GM12878 (cell line): ENCODE data around the gene REL. TPM values are rescaled to one million over a fixed set of nuclear protein-coding genes. Genes with fewer than 3 reads are reported as not detected.

ENCODE experiments used
- ATAC-seq: fragments of 200-7000 bp; cut with Tn5 transposase; 3 replicates; pipeline ENCODE4 v1.9.1; 2020; ENCODE audit warnings: mild to moderate bottlenecking, moderate library complexity
- BruUV-seq: library from RNA; stranded (reverse); fragments of 400-500 nt; replicated peaks from 2 replicates; lab custom pipeline; 2021; lab: Mats Ljungman, UMichigan
- CTCF ChIA-PET: fragments of 300-600 bp; sonication (Branson Sonifier 250); formaldehyde crosslinking; extraction: SDS; loops from one replicate; lab custom pipeline; 2021; ENCODE audit warnings: inconsistent platforms; lab: Yijun Ruan, JAX
- POLR2A ChIA-PET: fragments of 350-600 bp; formaldehyde crosslinking; extraction: SDS; loops from one replicate; lab custom pipeline; 2021; ENCODE audit warnings: inconsistent platforms; lab: Charles Lee
- RAD21 ChIA-PET: fragments of 300-600 bp; sonication (Branson Sonifier 250); formaldehyde crosslinking; loops from one replicate; lab custom pipeline; 2023; ENCODE audit warnings: antibody characterized with exemption; ENCODE audit not compliant: unreplicated experiment; lab: Charles Lee
- SMC1A ChIA-PET: fragments of 300-600 bp; sonication (Branson Sonifier 250); formaldehyde crosslinking; loops from one replicate; lab custom pipeline; 2023; ENCODE audit not compliant: unreplicated experiment, uncharacterized antibody; lab: Charles Lee
- DNase-seq: peaks from one replicate; pipeline ENCODE4 v3.0.0-alpha.2; 2011; ENCODE audit warnings: low read depth, low spot score
- FAIRE-seq: peaks from 3 replicates; lab custom pipeline; 2011; peaks lifted over from hg19 to GRCh38; lab: Jason Lieb, UNC
- H2AFZ ChIP-seq: 2 replicates; pipeline ENCODE4 v1.6.0; 2011; ENCODE audit warnings: low read depth, low read length, control low read depth; ENCODE audit not compliant: control insufficient read depth
- H3K27ac ChIP-seq: 2 replicates; pipeline ENCODE4 v1.5.1; 2011; ENCODE audit warnings: control low read depth; ENCODE audit not compliant: control insufficient read depth, insufficient read depth
- H3K27me3 ChIP-seq, 2 experiments: replicated peaks in 1 of 2; 2 replicates each; pipeline versions ENCODE4 v1.6.0 to v1.6.1; 2011; ENCODE audit warnings: low read length in 1 of 2; ENCODE audit not compliant: control insufficient read depth in 2 of 2, insufficient read depth in 2 of 2
- H3K36me3 ChIP-seq, 2 experiments: 2 replicates each; pipeline ENCODE4 v1.5.1; 2011; ENCODE audit warnings: low read length in 1 of 2; ENCODE audit not compliant: control insufficient read depth in 2 of 2, insufficient read depth in 2 of 2
- H3K4me1 ChIP-seq: 2 replicates; pipeline ENCODE4 v1.6.1; 2011; ENCODE audit warnings: mild to moderate bottlenecking, low read length, moderate library complexity, mixed read lengths; ENCODE audit not compliant: control insufficient read depth, insufficient read depth
- H3K4me2 ChIP-seq: 2 replicates; pipeline ENCODE4 v1.6.0; 2011; ENCODE audit warnings: control low read depth; ENCODE audit not compliant: control insufficient read depth, insufficient read depth
- H3K4me3 ChIP-seq: fragments of 200-600 bp; sonication (generic); 2 replicates; pipeline ENCODE4 v1.5.1; 2016
- H3K79me2 ChIP-seq: 2 replicates; pipeline ENCODE4 v1.6.0; 2011; ENCODE audit warnings: low read length; ENCODE audit not compliant: control insufficient read depth, insufficient read depth
- H3K9ac ChIP-seq: 2 replicates; pipeline ENCODE4 v1.8.0; 2011; ENCODE audit warnings: low read length, control low read depth, mixed read lengths; ENCODE audit not compliant: control insufficient read depth, insufficient read depth
- H3K9me3 ChIP-seq: replicated peaks from 3 replicates; pipeline ENCODE4 v1.5.1; 2011; ENCODE audit warnings: mild to moderate bottlenecking, low read length; ENCODE audit not compliant: control insufficient read depth, insufficient read depth
- H4K20me1 ChIP-seq: 2 replicates; pipeline ENCODE4 v1.6.0; 2011; ENCODE audit not compliant: control insufficient read depth, insufficient read depth
- BCLAF1 ChIP-seq: fragments of 450-650 bp; IDR thresholded peaks from 2 replicates; pipeline ENCODE4 v1.6.1; 2017; ENCODE audit warnings: antibody characterized with exemption, mild to moderate bottlenecking, moderate library complexity
- CREM ChIP-seq: IDR thresholded peaks from 2 replicates; pipeline ENCODE4 v1.6.1; 2014; ENCODE audit warnings: antibody characterized with exemption, low read depth
- E2F4 ChIP-seq: IDR thresholded peaks from 2 replicates; pipeline ENCODE4 v1.6.1; 2012; ENCODE audit warnings: low read depth, low read length, improper control_type of control experiment
- EED ChIP-seq: sonication (generic); IDR thresholded peaks from 2 replicates; pipeline ENCODE4 v1.6.1; 2016; ENCODE audit warnings: antibody characterized with exemption, low read depth
- ESRRA ChIP-seq: IDR thresholded peaks from 2 replicates; pipeline ENCODE4 v1.6.1; 2012; ENCODE audit warnings: mild to moderate bottlenecking, low read length, improper control_type of control experiment
- GATAD2B ChIP-seq: fragments of 450-650 bp; conservative IDR thresholded peaks from 2 replicates; pipeline ENCODE4 v1.6.1; 2017; ENCODE audit warnings: low read depth, mild to moderate bottlenecking, moderate library complexity
- IRF3 ChIP-seq: fragments of 450-650 bp; IDR thresholded peaks from 2 replicates; pipeline ENCODE4 v1.6.1; 2014; ENCODE audit warnings: mild to moderate bottlenecking
- KDM1A ChIP-seq: fragments of 200-600 bp; sonication (generic); IDR thresholded peaks from 2 replicates; pipeline ENCODE4 v1.6.1; 2016; ENCODE audit warnings: borderline replicate concordance
- MAX ChIP-seq: IDR thresholded peaks from 2 replicates; pipeline ENCODE4 v1.6.1; 2012; ENCODE audit warnings: low read depth, low read length, improper control_type of control experiment
- NFYA ChIP-seq: IDR thresholded peaks from 2 replicates; pipeline ENCODE4 v1.6.1; 2011; ENCODE audit warnings: low read depth, mild to moderate bottlenecking, low read length, improper control_type of control experiment, borderline replicate concordance
- POLR2A ChIP-seq: IDR thresholded peaks from 2 replicates; pipeline ENCODE4 v1.6.1; 2011; ENCODE audit warnings: low read depth, mild to moderate bottlenecking, low read length
- SMAD5 ChIP-seq: IDR thresholded peaks from 2 replicates; pipeline ENCODE4 v1.6.1; 2016; ENCODE audit warnings: antibody characterized with exemption, low read depth
- SRF ChIP-seq, 2 experiments: IDR thresholded peaks; 2 replicates each; pipeline ENCODE4 v1.6.1; 2011; ENCODE audit warnings: low read depth in 2 of 2, low read length in 2 of 2, mild to moderate bottlenecking in 1 of 2, moderate library complexity in 1 of 2
- ZNF274 ChIP-seq: IDR thresholded peaks from one replicate; pipeline ENCODE4 v1.8.0; 2011; ENCODE audit not compliant: insufficient read length, insufficient read depth
- ZNF384 ChIP-seq: IDR thresholded peaks from 2 replicates; pipeline ENCODE4 v1.6.1; 2012; ENCODE audit warnings: low read depth, mild to moderate bottlenecking, low read length, improper control_type of control experiment, borderline replicate concordance
- ZNF687 ChIP-seq: fragments of 450-650 bp; IDR thresholded peaks from 2 replicates; pipeline ENCODE4 v1.6.1; 2017; ENCODE audit warnings: mild to moderate bottlenecking, moderate library complexity
- WGBS: methylation state at CpG from one replicate; pipeline ENCODE4 v1.1.6; 2016; ENCODE audit warnings: low lambda C conversion rate; ENCODE audit not compliant: insufficient replicate concordance, insufficient coverage; ENCODE audit errors: missing lambda C conversion rate; 5-methylcytosine and 5-hydroxymethylcytosine counted together
- in situ Hi-C: fragments of 300-500 bp; cut with MboI; formaldehyde crosslinking; loops from 9 replicates; pipeline ENCODE4 v1.14.3; 2018; ENCODE audit warnings: mixed read lengths
- intact Hi-C: fragments of 100-400 bp; cut with micrococcal nuclease; formaldehyde crosslinking; loops from one replicate; pipeline ENCODE4 v1.14.2; 2022; ENCODE audit not compliant: unreplicated experiment
- polyA plus RNA-seq, 11 experiments: library from polyadenylated mRNA; depleted of rRNA in 4 of 11; unstranded in 6 of 11; stranded (reverse) in 5 of 11; fragments of >200 nt; fragmentation: Nextera tagmentation in 4 of 11; fragmentation: Illumina TruSeq in 1 of 11; extraction: Ambion mirVana in 4 of 11; extraction: Trizol in 1 of 11; gene quantifications; 1 replicate in 1 of 11; 2 replicates in 10 of 11; pipeline versions ENCODE4 v1.2.1 to v1.2.3, GENCODE V29; 2011 to 2016; ENCODE audit warnings: inconsistent platforms in 2 of 11, missing spikeins in 2 of 11, low read depth in 1 of 11
- total RNA-seq, 4 experiments: library from RNA; depleted of rRNA in 3 of 4; stranded (reverse); fragments of >200 nt in 3 of 4; fragmentation: Illumina TruSeq in 1 of 4; extraction: Trizol in 1 of 4; gene quantifications; 2 replicates each; pipeline versions ENCODE4 v1.2.1 to v1.2.3, GENCODE V29; 2013 to 2021

REL gene
- total and polyA plus RNA-seq, 10 of the 15 experiments (the other 5 are each of a cell fraction or from before 2014, with no cell fraction given): 6.3 to 52.4 (median 26.6) TPM

GRCh38 chr2:60945341-60945740 lies 64.0 kb downstream of the REL start:
- 97% methylated on average over 2 of the region's 2 CpGs for WGBS
- SMC1A ChIA-PET: interaction anchor here (0.8 to 2.5 kb wide), 12 partner anchors 8 to 106 kb away, joined by 3 to 14 read pairs (median 4); no protein-coding TSS in a partner anchor
- CTCF ChIA-PET: interaction anchor here (0.9 to 3.8 kb wide), 5 partner anchors 9 to 238 kb away, joined by 3 to 12 read pairs (median 4); no protein-coding TSS in a partner anchor
- no peak for ATAC-seq
- DNase-seq: no peak
- Histone ChIP-seq H3K4me3 (no peak overlapping the region), H3K4me1 (no peaks in the 10 kb centered on the region), H3K9me3 (no peaks in the 10 kb centered on the region; the same call in 2 of the 3 replicates), H3K4me2 (no peak overlapping the region), H3K27me3 (no peaks in the 10 kb centered on the region), H3K27ac (no peak overlapping the region), H4K20me1 (no peaks in the 10 kb centered on the region), H3K79me2 (no peaks in the 10 kb centered on the region), H2AFZ (no peak overlapping the region), H3K36me3 (no peaks in the 10 kb centered on the region), H3K9ac (no peak overlapping the region)
- in situ Hi-C loops: no loop called here
- no peak for FAIRE-seq
- POLR2A ChIA-PET: interaction anchor here (0.6 to 1.5 kb wide), 3 partner anchors 9 to 131 kb away, joined by 4 to 5 read pairs (median 5); no protein-coding TSS in a partner anchor
- RAD21 ChIA-PET: interaction anchor here (0.9 kb wide), 1 partner anchor 54 kb away, joined by 3 read pairs; no protein-coding TSS in a partner anchor
- intact Hi-C loops: no loop called here
- BruUV-seq: no TSS peak
- TF ChIP-seq E2F4 (no peak), MAX (no peak), BCLAF1 (no peak), SRF (IDR thresholded peaks at IDR 0.05; ENCODE audit: low read depth in 2 of 2, low read length in 2 of 2) (no peak), IRF3 (no peak), ZNF274 (no peak), ESRRA (no peak), KDM1A (no peak), GATAD2B (no peak), CREM (no peak), POLR2A (no peak), EED (no peak), NFYA (no peak), SMAD5 (no peak), ZNF384 (no peak), ZNF687 (no peak)
